ENCODE results near the gene PPARA.

Gene PPARA

GRCh38 chr22:46107753-46108563, 42.4 kb upstream of the PPARA start:
- Histone ChIP-seq H3K27me3 (ENCODE audit: control insufficient read depth, insufficient read depth, low read length) (no peaks in the 10 kb centered on the region), H3K9ac (ENCODE audit: low read depth, low read length) (no peak overlapping the region), H3K4me1 (ENCODE audit: control insufficient read depth, insufficient read depth, low read length) (no peaks in the 10 kb centered on the region), H3K36me3 (ENCODE audit: control insufficient read depth, insufficient read depth, low read length) (no peaks in the 10 kb centered on the region), H3K9me3 (ENCODE audit: control insufficient read depth, insufficient read depth, low read length) (no peaks in the 10 kb centered on the region), H3K4me3 (ENCODE audit: low read depth, low read length) (no peak overlapping the region)

DNA sequence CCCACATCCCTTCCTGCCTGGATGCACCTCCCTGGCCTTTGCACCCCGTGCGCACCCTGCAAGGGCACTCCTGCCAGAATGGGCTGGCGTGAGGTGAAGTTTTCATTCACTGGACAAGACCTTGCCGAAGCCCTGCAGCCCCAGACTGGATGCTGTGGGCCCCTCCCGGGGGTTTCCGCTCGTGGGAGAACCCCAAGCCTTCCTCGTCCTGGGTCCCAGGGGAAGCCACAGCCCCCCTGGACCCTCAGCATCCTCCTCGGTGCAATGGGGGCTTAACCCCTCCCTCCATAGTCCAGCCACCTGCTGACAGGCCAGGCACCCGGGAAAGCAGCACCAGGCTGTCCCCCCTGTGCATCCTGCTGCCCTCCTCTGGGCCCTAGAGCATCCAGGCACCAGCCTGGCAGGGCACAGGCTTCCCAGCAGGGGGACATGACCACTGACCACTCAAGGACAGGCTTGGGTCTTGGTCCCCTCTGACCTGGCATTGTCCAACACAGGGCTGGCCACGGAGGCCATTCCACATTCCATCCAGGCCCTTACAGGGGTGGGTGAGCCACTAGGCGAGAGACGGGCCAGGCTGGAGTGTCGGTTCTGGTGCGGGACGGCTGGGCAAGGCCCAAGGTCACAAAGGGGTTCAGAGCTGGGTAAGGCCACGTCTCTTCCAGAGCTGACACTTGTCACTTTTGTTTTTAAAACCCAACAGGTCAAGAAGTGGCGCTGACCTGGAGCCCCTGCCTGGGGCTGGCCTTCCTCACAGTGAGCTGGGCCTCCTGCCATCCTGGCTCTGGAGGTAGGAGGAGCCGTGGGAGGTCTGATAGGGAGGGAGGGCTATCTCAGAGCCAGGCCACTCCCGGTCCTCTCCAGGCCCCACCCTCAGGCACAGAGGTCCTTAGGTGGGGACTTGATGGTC, 41.5 kb upstream of the PPARA start:
- no peaks in the 10 kb centered on the region for H3K9me3 ChIP-seq (ENCODE audit: control insufficient read depth, insufficient read depth, low read length)
- no peak overlapping the region for H3K9ac ChIP-seq (ENCODE audit: low read depth, low read length)
- no peaks in the 10 kb centered on the region for H3K27me3 ChIP-seq (ENCODE audit: control insufficient read depth, insufficient read depth, low read length)
- no peaks in the 10 kb centered on the region for H3K4me1 ChIP-seq (ENCODE audit: control insufficient read depth, insufficient read depth, low read length)
- H3K4me3 ChIP-seq (ENCODE audit: low read depth, low read length) = no peak overlapping the region
- H3K36me3 ChIP-seq (ENCODE audit: control insufficient read depth, insufficient read depth, low read length) = no peaks in the 10 kb centered on the region

GRCh38 chr22:46109474-46110003, 40.8 kb upstream of the PPARA start:
- Histone ChIP-seq H3K4me1 (ENCODE audit: control insufficient read depth, insufficient read depth, low read length) (no peaks in the 10 kb centered on the region), H3K27me3 (ENCODE audit: control insufficient read depth, insufficient read depth, low read length) (no peaks in the 10 kb centered on the region), H3K9ac (ENCODE audit: low read depth, low read length) (no peak overlapping the region), H3K36me3 (ENCODE audit: control insufficient read depth, insufficient read depth, low read length) (no peaks in the 10 kb centered on the region), H3K9me3 (ENCODE audit: control insufficient read depth, insufficient read depth, low read length) (no peaks in the 10 kb centered on the region), H3K4me3 (ENCODE audit: low read depth, low read length) (no peak overlapping the region)

- Histone ChIP-seq H3K27me3 (ENCODE audit: control insufficient read depth, insufficient read depth, low read length) (no peaks in the 10 kb centered on the region), H3K4me1 (ENCODE audit: control insufficient read depth, insufficient read depth, low read length) (no peaks in the 10 kb centered on the region), H3K9ac (ENCODE audit: low read depth, low read length) (no peak overlapping the region), H3K36me3 (ENCODE audit: control insufficient read depth, insufficient read depth, low read length) (no peaks in the 10 kb centered on the region), H3K9me3 (ENCODE audit: control insufficient read depth, insufficient read depth, low read length) (no peaks in the 10 kb centered on the region), H3K4me3 (ENCODE audit: low read depth, low read length) (no peak overlapping the region)
These were observed 40.1 kb upstream of the PPARA start for GRCh38 chr22:46110215-46110614.

GRCh38 chr22:46111645-46112306, 38.5 kb upstream of the PPARA start:
- no peak overlapping the region for H3K9ac ChIP-seq (ENCODE audit: low read depth, low read length)
- no peaks in the 10 kb centered on the region for H3K27me3 ChIP-seq (ENCODE audit: control insufficient read depth, insufficient read depth, low read length)
- no peak overlapping the region for H3K4me3 ChIP-seq (ENCODE audit: low read depth, low read length)
- no peaks in the 10 kb centered on the region for H3K4me1 ChIP-seq (ENCODE audit: control insufficient read depth, insufficient read depth, low read length)
- H3K9me3 ChIP-seq (ENCODE audit: control insufficient read depth, insufficient read depth, low read length) = no peaks in the 10 kb centered on the region
- H3K36me3 ChIP-seq (ENCODE audit: control insufficient read depth, insufficient read depth, low read length) = no peaks in the 10 kb centered on the region

DNA sequence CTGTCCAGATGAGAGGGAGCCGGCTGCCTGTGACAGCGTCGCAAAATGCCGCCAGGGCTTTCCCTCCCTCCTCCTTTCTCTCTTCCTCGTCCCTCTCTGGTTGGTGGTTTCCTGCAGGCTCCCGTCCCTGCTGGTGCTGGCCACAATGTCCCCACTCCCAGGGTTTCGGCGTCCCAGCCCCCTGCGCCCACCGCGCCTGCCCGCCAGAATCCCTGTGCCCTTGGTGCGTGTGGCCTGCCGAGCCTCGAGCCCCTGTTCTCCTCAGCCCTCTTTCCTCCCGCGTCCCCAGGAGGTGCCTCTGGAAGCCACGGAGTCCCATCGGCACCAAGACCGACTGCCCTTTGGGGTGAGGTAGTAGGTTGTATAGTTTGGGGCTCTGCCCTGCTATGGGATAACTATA, 37.9 kb upstream of the PPARA start:
- Histone ChIP-seq H3K9me3 (ENCODE audit: control insufficient read depth, insufficient read depth, low read length) (no peaks in the 10 kb centered on the region), H3K9ac (ENCODE audit: low read depth, low read length) (no peak overlapping the region), H3K36me3 (ENCODE audit: control insufficient read depth, insufficient read depth, low read length) (no peaks in the 10 kb centered on the region), H3K27me3 (ENCODE audit: control insufficient read depth, insufficient read depth, low read length) (no peaks in the 10 kb centered on the region), H3K4me1 (ENCODE audit: control insufficient read depth, insufficient read depth, low read length) (no peaks in the 10 kb centered on the region), H3K4me3 (ENCODE audit: low read depth, low read length) (no peak overlapping the region)

GRCh38 chr22:46113110-46113909, 37.0 kb upstream of the PPARA start:
- H3K4me1 ChIP-seq (ENCODE audit: control insufficient read depth, insufficient read depth, low read length) = no peaks in the 10 kb centered on the region
- H3K4me3 ChIP-seq (ENCODE audit: low read depth, low read length) = no peak overlapping the region
- H3K27me3 ChIP-seq (ENCODE audit: control insufficient read depth, insufficient read depth, low read length) = no peaks in the 10 kb centered on the region
- H3K9me3 ChIP-seq (ENCODE audit: control insufficient read depth, insufficient read depth, low read length) = no peaks in the 10 kb centered on the region
- H3K9ac ChIP-seq (ENCODE audit: low read depth, low read length) = no peak overlapping the region
- no peaks in the 10 kb centered on the region for H3K36me3 ChIP-seq (ENCODE audit: control insufficient read depth, insufficient read depth, low read length)

GRCh38 chr22:46113910-46114517, 36.3 kb upstream of the PPARA start:
- Histone ChIP-seq H3K4me1 (ENCODE audit: control insufficient read depth, insufficient read depth, low read length) (no peaks in the 10 kb centered on the region), H3K4me3 (ENCODE audit: low read depth, low read length) (no peak overlapping the region), H3K9me3 (ENCODE audit: control insufficient read depth, insufficient read depth, low read length) (no peaks in the 10 kb centered on the region), H3K36me3 (ENCODE audit: control insufficient read depth, insufficient read depth, low read length) (no peaks in the 10 kb centered on the region), H3K9ac (ENCODE audit: low read depth, low read length) (no peak overlapping the region), H3K27me3 (ENCODE audit: control insufficient read depth, insufficient read depth, low read length) (no peaks in the 10 kb centered on the region)

DNA sequence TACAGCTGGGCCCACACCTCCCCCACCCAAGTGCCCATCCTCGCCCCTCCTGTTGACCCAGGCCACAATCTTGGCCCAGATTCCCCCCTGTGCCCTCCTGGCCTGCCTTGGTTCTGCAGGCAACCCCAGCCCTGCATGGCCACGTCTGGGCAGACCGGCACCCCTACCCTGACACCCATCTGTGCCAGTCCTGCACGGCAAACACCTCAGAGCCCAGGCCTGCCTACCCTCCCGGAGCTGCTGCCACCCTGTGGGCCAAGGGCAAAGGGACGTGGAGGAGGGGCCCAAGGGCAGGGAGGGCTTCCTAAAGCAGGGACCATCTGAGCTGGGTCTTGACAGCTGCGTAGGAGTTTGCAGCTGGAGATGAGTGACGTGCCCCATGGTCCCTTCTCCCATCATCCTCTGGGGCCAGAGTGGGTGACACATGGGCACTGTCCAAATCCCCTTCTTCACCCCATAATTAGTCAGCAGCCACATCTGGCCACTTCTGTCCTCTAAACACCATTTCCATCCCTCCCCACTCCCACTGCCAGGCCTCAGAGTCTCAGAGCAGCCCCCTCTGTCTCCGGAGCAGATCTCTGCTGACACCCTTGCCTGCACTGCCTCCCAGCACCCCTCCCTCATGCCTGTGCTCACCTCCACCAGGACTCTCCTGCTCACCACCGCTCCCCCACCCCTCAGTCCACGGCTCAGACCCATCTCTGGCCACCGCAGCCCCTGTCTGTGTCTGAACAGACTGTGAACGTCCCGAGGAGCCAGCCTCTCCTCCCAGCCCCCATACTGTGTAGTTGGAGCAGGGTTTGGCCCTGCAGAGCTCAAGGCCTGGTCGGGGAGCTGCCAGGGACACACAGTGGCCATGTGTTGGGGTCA, 35.6 kb upstream of the PPARA start:
- H3K9me3 ChIP-seq (ENCODE audit: control insufficient read depth, insufficient read depth, low read length) = no peaks in the 10 kb centered on the region
- H3K9ac ChIP-seq (ENCODE audit: low read depth, low read length) = no peak overlapping the region
- no peaks in the 10 kb centered on the region for H3K36me3 ChIP-seq (ENCODE audit: control insufficient read depth, insufficient read depth, low read length)
- no peaks in the 10 kb centered on the region for H3K27me3 ChIP-seq (ENCODE audit: control insufficient read depth, insufficient read depth, low read length)
- H3K4me3 ChIP-seq (ENCODE audit: low read depth, low read length) = no peak overlapping the region
- no peaks in the 10 kb centered on the region for H3K4me1 ChIP-seq (ENCODE audit: control insufficient read depth, insufficient read depth, low read length)

DNA sequence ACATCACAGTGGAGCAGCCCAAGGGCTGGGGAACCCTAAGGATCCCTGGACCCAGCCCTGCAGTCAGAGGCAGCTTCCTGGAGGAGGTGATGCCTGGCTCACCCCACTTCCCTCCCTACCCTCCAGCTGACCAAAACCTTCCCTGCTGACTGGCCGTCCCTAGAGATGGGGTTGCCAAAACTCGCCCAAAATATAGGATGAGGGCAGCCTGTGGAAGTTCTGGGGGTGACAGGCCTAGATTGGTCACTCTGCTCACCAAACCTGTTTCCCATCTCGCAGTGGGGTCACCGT, 35.0 kb upstream of the PPARA start:
- H3K36me3 ChIP-seq (ENCODE audit: control insufficient read depth, insufficient read depth, low read length) = no peaks in the 10 kb centered on the region
- H3K27me3 ChIP-seq (ENCODE audit: control insufficient read depth, insufficient read depth, low read length) = no peaks in the 10 kb centered on the region
- no peaks in the 10 kb centered on the region for H3K9me3 ChIP-seq (ENCODE audit: control insufficient read depth, insufficient read depth, low read length)
- no peaks in the 10 kb centered on the region for H3K4me1 ChIP-seq (ENCODE audit: control insufficient read depth, insufficient read depth, low read length)
- H3K9ac ChIP-seq (ENCODE audit: low read depth, low read length) = no peak overlapping the region
- H3K4me3 ChIP-seq (ENCODE audit: low read depth, low read length) = no peak overlapping the region

All from iPS-15b (cell line).